GM19452 (cell line): Measurements from ENCODE around the gene AK3.

Source experiments
- ATAC-seq: cut with Tn5 transposase; IDR thresholded peaks from one replicate; pipeline ENCODE4 v1.9.1; 2021; ENCODE audit not compliant: unreplicated experiment

Gene AK3

GRCh38 chr9:4750023-4750673 is 9.1 kb upstream of the AK3 start:
- ATAC-seq, result no peak

DNA sequence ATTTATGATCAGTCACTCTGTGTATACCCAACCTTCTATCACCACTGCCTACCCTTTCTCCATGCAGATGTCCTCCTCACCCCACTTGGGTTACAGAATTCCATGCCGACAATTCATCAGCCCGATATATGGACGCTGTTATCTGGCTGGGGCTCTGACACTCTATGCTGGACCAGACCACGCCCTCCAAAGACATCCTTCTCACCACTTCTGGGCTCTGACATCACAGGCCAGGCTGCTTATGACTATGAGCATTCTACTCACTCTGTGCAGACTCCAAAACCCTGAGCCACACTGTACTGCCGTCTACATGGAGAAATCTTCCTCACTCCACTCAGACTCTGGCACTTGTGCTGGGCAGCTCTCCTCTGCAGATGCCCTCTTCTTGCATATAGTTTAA is 7.6 kb upstream of the AK3 start:
- no peak for ATAC-seq

- no peak for ATAC-seq
Observed at GRCh38 chr9:4746278-4747030, 5.5 kb upstream of the AK3 start.

GRCh38 chr9:4743131-4743875 is 2.3 kb upstream of the AK3 start:
- ATAC-seq, result no peak

DNA sequence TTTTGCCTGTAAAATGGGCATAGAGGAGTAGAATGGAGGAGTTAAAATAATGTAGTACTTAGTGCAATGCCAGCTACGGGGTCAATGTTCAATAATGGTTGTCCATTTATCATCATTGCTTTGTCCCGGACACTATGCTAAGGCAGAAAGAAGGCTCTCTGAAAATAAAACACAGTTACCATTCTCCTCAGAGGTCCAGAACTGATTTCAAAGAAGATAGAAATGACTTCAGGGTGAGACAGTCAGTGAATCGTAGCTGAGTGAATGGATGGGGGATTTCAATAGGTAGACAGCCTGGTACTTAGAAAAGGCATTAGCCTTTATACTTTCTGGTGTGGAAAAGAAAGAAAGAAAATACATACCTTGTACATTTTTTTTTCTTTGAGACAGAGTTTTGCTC is 1.2 kb upstream of the AK3 start:
- no peak for ATAC-seq

DNA sequence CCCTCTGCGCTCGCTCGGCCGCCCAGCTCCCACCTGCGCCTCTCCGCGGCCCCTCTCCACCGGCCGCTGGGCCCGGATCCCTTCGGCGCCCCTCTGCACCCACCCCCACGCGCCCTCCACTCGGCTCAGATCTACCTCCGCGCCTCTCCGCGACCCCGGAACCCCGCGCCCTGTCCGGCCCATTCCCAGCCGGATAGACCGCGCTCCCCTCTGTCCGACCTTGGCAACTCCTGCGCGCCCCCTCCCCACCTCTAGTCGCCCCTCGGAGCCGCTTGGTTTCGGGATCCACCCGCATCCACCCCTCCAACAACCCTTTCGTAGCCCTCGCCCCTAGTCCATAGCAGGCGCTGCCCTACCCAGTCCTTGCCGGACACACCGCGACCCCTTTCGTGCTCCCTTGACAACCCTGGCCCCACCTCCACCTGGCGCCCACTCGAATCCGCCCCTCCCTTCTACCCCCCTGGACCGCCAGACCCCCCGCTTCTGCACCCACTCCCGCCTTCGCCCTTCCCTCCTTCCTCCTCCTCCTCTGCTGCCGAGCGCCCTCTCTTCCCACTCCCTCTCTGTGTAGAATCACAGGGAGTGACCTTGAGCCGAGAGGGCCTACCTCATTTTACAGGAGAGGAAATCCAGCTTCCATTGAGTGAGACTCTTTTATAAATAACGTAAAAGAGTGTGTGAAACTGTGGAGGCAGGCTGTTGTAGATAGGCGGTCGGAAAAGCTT is 525 bp upstream of the AK3 start:
- no peak for ATAC-seq

DNA sequence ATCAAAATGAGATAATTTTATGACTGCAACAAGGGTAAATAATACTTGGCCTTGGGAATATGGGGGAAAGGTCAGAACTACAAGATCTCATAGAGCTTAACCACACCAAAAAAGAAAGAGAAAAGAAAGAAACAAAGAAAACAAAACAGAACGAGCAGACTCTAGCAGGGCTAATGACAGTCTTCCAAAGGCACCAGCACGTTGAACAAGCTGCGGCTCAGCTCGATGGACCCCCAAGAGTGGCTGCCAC is 689 bp downstream of the AK3 start:
- no peak for ATAC-seq

DNA sequence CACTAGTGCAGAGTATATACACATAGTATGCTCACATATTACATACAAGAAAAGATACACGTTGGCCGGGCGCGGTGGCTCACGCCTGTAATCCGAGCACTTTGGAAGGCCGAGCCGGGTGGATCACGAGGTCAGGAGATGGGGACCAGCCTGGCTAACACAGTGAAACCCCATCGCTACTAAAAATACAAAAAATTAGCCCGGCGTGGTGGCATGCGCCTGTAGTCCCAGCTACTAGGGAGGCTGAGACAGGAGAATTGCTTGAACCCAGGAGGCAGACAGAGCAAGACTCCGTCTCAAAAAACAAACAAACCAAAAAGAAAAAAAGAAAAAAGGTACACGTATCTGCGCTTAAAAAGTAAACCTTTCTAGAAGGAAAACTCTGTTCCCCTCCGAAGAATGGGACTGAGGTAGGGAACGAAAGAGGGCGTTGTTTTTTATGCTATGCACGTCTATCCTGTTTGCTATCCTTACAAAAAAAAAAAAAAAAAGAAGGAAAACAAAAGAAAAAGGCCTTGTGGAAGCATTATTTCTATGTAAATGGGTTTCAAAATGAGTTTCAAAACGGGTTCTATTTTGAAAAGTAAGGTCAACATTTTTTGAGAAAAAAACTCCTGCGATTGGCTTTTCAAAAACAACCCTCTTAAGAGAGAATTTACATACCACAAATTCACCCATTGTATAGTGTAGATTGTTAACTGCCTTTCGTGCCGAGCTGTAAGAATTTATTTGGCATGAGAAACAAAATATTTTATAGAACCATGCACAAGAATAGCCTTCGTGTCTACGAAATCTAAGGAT is 1.2 kb downstream of the AK3 start:
- no peak for ATAC-seq

- no peak for ATAC-seq
Observed at GRCh38 chr9:4738866-4739586, 2.0 kb downstream of the AK3 start.

- no peak for ATAC-seq
Observed at GRCh38 chr9:4734150-4734549, 6.9 kb downstream of the AK3 start.

DNA sequence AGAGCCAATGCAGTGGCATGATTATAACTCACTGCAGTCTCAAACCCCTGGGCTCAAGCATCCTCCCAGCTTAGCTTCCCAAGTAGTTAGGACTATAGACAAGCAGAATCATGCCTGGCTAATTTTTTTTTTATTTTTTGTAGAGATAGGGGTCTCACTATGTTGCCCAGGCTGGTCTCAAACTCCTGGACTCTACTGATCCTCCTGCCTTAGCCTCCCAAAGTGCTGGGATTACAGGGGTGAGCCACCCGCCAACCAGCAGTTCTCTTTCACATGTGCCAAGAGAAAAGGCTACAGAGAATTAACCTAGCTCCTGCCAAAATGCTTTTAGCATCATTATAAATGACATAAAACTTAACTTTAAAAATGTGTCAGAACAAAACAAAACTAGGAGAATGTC is 8.1 kb downstream of the AK3 start:
- ATAC-seq, result no peak

DNA sequence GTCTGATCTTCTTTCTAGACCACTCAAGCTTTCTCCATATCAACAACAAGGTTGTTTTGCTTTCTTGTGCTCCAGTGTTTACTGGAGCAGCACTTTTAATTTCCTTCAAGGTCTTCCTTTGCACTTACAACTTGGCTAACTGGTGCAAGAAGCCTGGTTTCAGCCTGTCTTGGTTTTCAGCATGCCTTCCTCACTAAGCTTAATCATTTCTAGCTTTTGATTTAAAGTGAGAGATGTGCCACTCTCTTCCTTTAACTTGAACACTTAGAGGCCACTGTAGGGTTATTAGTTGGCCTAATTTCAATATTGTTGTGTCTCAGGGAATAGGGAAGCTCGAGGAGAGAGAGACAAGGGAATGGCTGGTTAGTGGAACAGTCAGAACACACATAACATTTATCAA is 13.4 kb downstream of the AK3 start:
- ATAC-seq, result no peak

- no peak for ATAC-seq
Observed at GRCh38 chr9:4725706-4726442, 15.1 kb downstream of the AK3 start.

DNA sequence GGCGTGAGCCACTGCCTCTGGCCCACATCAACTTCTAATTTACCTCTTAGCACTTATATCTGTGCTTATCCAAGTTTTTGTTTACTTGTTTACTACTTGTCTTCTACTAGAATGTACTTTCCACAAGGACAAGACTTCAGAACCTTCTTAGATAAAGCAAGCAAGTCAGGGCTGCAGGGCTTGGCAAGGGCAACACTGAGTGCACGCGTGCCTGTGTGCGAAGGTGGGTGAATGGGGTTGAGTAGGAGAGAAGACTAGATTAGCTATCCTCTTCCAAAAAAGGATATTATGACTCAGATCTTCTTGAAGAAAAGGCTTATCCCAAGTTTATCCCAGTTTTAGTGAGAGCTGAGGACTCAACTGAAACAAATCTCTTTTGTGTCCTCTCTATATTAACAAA is 19.3 kb downstream of the AK3 start:
- no peak for ATAC-seq

DNA sequence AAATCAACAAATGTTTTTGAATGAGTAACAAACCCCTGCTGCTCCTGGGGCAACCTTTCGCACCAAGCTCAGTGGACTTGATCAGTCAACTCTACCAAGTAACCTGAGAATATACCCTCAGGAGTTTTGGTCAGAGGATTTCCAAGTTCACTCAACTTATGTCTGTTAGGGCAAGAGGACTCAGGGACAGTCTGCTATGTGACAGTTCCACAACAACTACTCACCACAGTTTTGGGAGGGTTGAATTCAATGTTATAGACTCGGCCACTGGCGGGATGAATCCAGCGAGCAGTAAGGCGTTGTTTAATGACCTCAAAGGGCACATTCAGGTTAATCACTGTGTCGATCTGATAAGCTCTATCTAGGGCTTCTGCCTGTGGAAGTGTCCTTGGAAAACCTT is 22.1 kb downstream of the AK3 start:
- ATAC-seq, result no peak

- ATAC-seq, result no peak
Observed at GRCh38 chr9:4717815-4718214, 23.2 kb downstream of the AK3 start.

DNA sequence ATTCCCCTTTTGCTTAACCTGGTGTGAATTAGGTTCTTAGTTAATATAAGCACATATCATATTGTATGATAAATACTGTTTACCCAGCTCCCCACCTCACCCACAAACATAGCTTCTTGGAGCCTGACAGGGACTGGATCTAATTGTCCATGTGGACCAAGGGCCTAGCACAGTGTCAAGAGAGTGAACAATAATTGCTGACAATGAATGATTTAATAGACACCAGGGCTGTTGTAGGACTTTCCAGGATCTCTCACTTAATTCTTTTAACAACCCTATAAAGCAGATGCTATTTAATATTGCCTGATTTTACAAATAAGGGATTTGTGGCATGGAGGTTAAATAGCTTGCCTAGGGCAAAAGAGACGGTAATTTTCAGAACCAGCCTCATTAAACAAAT is 24.8 kb downstream of the AK3 start:
- no peak for ATAC-seq

GRCh38 chr9:4714266-4715016 is 26.6 kb downstream of the AK3 start:
- ATAC-seq, result no peak

DNA sequence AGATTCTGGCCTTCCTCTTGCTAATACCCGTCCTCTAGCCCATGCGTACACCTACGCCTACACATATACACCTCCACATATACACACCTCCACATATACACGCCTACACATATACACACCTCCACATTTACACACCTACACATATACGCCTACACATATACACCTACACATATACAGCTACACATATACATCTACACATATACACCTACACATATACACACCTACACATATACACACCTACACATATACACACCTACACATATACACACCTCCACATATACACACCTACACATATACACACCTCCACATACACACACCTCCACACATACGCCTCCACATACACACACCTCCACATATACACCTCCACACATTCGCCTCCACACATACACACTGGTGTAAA is 27.2 kb downstream of the AK3 start:
- no peak for ATAC-seq
